KMS-11 (cell line): ENCODE data around the gene PLA2G15.

Experiments used
- H2AFZ ChIP-seq: fragments of 200-600 bp; sonication (generic); 2 replicates; pipeline ENCODE4 v1.6.1; 2016; ENCODE audit warnings: antibody characterized with exemption, mixed run types, low read depth
- H3K27ac ChIP-seq: fragments of 200-600 bp; sonication (generic); 2 replicates; pipeline ENCODE4 v1.6.1; 2016; ENCODE audit warnings: mild to moderate bottlenecking, mixed run types
- H3K27me3 ChIP-seq: fragments of 200-600 bp; sonication (generic); 2 replicates; pipeline ENCODE4 v1.6.1; 2017; ENCODE audit warnings: mild to moderate bottlenecking, low read depth, mixed run types, moderate library complexity; ENCODE audit not compliant: insufficient read depth
- H3K36me3 ChIP-seq: fragments of 200-600 bp; sonication (generic); 2 replicates; pipeline ENCODE4 v1.6.1; 2017; ENCODE audit warnings: mild to moderate bottlenecking, mixed run types; ENCODE audit not compliant: insufficient read depth
- H3K4me1 ChIP-seq: fragments of 200-600 bp; sonication (generic); 2 replicates; pipeline ENCODE4 v1.6.1; 2016; ENCODE audit warnings: mild to moderate bottlenecking, low read depth, mixed run types; ENCODE audit not compliant: poor library complexity, severe bottlenecking
- H3K4me2 ChIP-seq: fragments of 200-600 bp; sonication (generic); 2 replicates; pipeline ENCODE4 v1.7.0; 2016; ENCODE audit warnings: mild to moderate bottlenecking, mixed run types
- H3K4me3 ChIP-seq: fragments of 200-600 bp; sonication (generic); IDR thresholded peaks from 2 replicates; pipeline ENCODE4 v1.6.1; 2017; ENCODE audit warnings: low read depth, low read length, mixed read lengths; ENCODE audit not compliant: insufficient read depth
- H3K79me2 ChIP-seq: fragments of 200-600 bp; sonication (generic); 2 replicates; pipeline ENCODE4 v1.6.1; 2016; ENCODE audit warnings: low read depth, mixed run types; ENCODE audit not compliant: insufficient read depth
- H3K9ac ChIP-seq: fragments of 200-600 bp; sonication (generic); 2 replicates; pipeline ENCODE4 v1.6.1; 2016; ENCODE audit warnings: mild to moderate bottlenecking, mixed run types
- H4K20me1 ChIP-seq: fragments of 200-600 bp; sonication (generic); 2 replicates; pipeline ENCODE4 v1.6.1; 2016; ENCODE audit warnings: mild to moderate bottlenecking, mixed run types; ENCODE audit not compliant: insufficient read depth
- TF ChIP-seq, protein P1 (sequence below): fragments of 200-600 bp; sonication (generic); conservative IDR thresholded peaks from 2 replicates; pipeline ENCODE4 v1.6.1; 2017; ENCODE audit warnings: low read depth, mild to moderate bottlenecking, antibody characterized with exemption, low read length, moderate library complexity, mixed read lengths

Gene PLA2G15

GRCh38 chr16:68246121-68246520, 948 bp downstream of the PLA2G15 start:
- no peaks in the 10 kb centered on the region for H3K36me3 ChIP-seq
- no peak overlapping the region for H2AFZ ChIP-seq
- TF ChIP-seq, protein P1, sequence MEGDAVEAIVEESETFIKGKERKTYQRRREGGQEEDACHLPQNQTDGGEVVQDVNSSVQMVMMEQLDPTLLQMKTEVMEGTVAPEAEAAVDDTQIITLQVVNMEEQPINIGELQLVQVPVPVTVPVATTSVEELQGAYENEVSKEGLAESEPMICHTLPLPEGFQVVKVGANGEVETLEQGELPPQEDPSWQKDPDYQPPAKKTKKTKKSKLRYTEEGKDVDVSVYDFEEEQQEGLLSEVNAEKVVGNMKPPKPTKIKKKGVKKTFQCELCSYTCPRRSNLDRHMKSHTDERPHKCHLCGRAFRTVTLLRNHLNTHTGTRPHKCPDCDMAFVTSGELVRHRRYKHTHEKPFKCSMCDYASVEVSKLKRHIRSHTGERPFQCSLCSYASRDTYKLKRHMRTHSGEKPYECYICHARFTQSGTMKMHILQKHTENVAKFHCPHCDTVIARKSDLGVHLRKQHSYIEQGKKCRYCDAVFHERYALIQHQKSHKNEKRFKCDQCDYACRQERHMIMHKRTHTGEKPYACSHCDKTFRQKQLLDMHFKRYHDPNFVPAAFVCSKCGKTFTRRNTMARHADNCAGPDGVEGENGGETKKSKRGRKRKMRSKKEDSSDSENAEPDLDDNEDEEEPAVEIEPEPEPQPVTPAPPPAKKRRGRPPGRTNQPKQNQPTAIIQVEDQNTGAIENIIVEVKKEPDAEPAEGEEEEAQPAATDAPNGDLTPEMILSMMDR: no peak
- no peak overlapping the region for H3K27ac ChIP-seq
- H3K4me3 ChIP-seq: no peak overlapping the region
- H3K4me2 ChIP-seq: peak overlapping the region; percentile 98
- peaks cover 49% of the 10 kb centered on the region for H3K79me2 ChIP-seq
- peaks cover 54% of the 10 kb centered on the region for H3K4me1 ChIP-seq
- H4K20me1 ChIP-seq: no peaks in the 10 kb centered on the region
- peak overlapping the region; percentile 38; the same call in 1 of the 2 replicates for H3K9ac ChIP-seq
- no peaks in the 10 kb centered on the region for H3K27me3 ChIP-seq

- Histone ChIP-seq H3K4me3 (no peak overlapping the region), H3K27ac (no peak overlapping the region), H3K9ac (no peak overlapping the region), H3K27me3 (no peaks in the 10 kb centered on the region), H3K4me1 (peaks cover 60% of the 10 kb centered on the region), H4K20me1 (no peaks in the 10 kb centered on the region), H3K36me3 (no peaks in the 10 kb centered on the region), H3K4me2 (peak overlapping the region; percentile 98), H3K79me2 (peaks cover 49% of the 10 kb centered on the region), H2AFZ (no peak overlapping the region)
- TF ChIP-seq, protein P1: no peak
These were observed 1.5 kb downstream of the PLA2G15 start for GRCh38 chr16:68246666-68247065.

GRCh38 chr16:68247400-68247799, 2.2 kb downstream of the PLA2G15 start:
- Histone ChIP-seq H3K4me1 (peaks cover 67% of the 10 kb centered on the region), H2AFZ (no peak overlapping the region), H3K36me3 (no peaks in the 10 kb centered on the region), H3K79me2 (peaks cover 49% of the 10 kb centered on the region), H4K20me1 (no peaks in the 10 kb centered on the region), H3K4me3 (no peak overlapping the region), H3K27ac (no peak overlapping the region), H3K4me2 (peak overlapping the region; percentile 98; the same call in 1 of the 2 replicates), H3K27me3 (no peaks in the 10 kb centered on the region), H3K9ac (no peak overlapping the region)
- TF ChIP-seq, protein P1: no peak

DNA sequence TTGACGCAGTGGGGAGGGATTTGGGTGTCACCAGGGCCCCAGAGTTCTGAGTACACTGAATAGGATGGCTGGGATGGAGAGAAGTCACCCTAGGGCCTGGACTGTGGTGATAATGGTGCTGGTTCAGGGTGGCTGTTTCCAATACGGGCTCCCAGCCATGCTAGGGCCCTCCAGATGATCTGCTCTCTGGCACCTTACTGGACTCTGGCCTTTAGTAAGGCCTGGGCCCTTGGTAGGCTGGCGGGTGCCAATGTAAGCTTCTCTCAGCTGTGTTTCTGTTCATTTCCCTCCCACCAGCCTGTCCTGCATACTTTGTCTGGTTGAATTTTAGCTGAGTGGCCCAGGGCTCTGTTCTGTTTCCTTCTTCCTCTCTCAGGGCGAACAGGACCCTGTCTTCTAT, 2.8 kb downstream of the PLA2G15 start:
- no peak overlapping the region for H3K27ac ChIP-seq
- H2AFZ ChIP-seq: no peak overlapping the region
- peaks cover 72% of the 10 kb centered on the region for H3K4me1 ChIP-seq
- no peaks in the 10 kb centered on the region for H4K20me1 ChIP-seq
- no peak overlapping the region for H3K4me3 ChIP-seq
- H3K79me2 ChIP-seq: peaks cover 51% of the 10 kb centered on the region
- H3K4me2 ChIP-seq: no peak overlapping the region; the same call in 1 of the 2 replicates
- no peak overlapping the region for H3K9ac ChIP-seq
- no peaks in the 10 kb centered on the region for H3K36me3 ChIP-seq
- TF ChIP-seq, protein P1: no peak
- H3K27me3 ChIP-seq: no peaks in the 10 kb centered on the region
